DMS114 treated with DMSO at 0.1 percent for 48 hours (cell line): ENCODE data around the gene SHISA8.
"Not testable (repeated sequence)": the region's sequence is repeated elsewhere in the genome, so short reads cannot be mapped to it uniquely, and the experiment has no call there.

Experiments
- DNase-seq: peaks from one replicate; lab custom pipeline; 2025; ENCODE audit not compliant: unreplicated experiment; lab: John Stamatoyannopoulos, UW

SHISA8 gene

GRCh38 chr22:41900652-41901312, 14.1 kb downstream of the SHISA8 start:
- no peak for DNase-seq

GRCh38 chr22:41899992-41900651, 14.8 kb downstream of the SHISA8 start:
- DNase-seq = no peak

GRCh38 chr22:41899110-41899509, 15.8 kb downstream of the SHISA8 start:
- no peak for DNase-seq

GRCh38 chr22:41898645-41899044, 16.2 kb downstream of the SHISA8 start:
- DNase-seq = no peak

- DNase-seq = no peak
These were observed 21.1 kb downstream of the SHISA8 start for GRCh38 chr22:41893591-41894375.

- DNase-seq = no peak
These were observed 22.2 kb downstream of the SHISA8 start for GRCh38 chr22:41892721-41893120.

GRCh38 chr22:41891407-41891806, 23.5 kb downstream of the SHISA8 start:
- no peak for DNase-seq

- no peak for DNase-seq
These were observed 26.2 kb downstream of the SHISA8 start for GRCh38 chr22:41888627-41889200.

- DNase-seq = no peak
These were observed 29.4 kb downstream of the SHISA8 start for GRCh38 chr22:41885516-41885915.

GRCh38 chr22:41885116-41885515, 29.8 kb downstream of the SHISA8 start:
- no peak for DNase-seq

GRCh38 chr22:41883400-41883799, 31.5 kb downstream of the SHISA8 start:
- DNase-seq = no peak

- no peak for DNase-seq
These were observed 34.2 kb downstream of the SHISA8 start for GRCh38 chr22:41880653-41881052.

- no peak for DNase-seq
These were observed 38.2 kb downstream of the SHISA8 start for GRCh38 chr22:41876675-41877074.

GRCh38 chr22:41876275-41876674, 38.6 kb downstream of the SHISA8 start:
- no peak for DNase-seq

GRCh38 chr22:41875531-41876270, 39.2 kb downstream of the SHISA8 start:
- no peak for DNase-seq

- DNase-seq = no peak
These were observed 40.8 kb downstream of the SHISA8 start for GRCh38 chr22:41874090-41874489.

- DNase-seq = no peak
These were observed 41.5 kb downstream of the SHISA8 start for GRCh38 chr22:41873391-41873790.

- DNase-seq = no peak
These were observed 44.1 kb downstream of the SHISA8 start for GRCh38 chr22:41870786-41871185.

- DNase-seq = not testable (repeated sequence)
These were observed 44.8 kb downstream of the SHISA8 start for GRCh38 chr22:41870081-41870480.

- DNase-seq = no peak
These were observed 46.3 kb downstream of the SHISA8 start for GRCh38 chr22:41868556-41868955.

- no peak for DNase-seq
These were observed 51.4 kb downstream of the SHISA8 start for GRCh38 chr22:41863472-41863871.
